Mammary epithelial cell (primary cell): Measurements from ENCODE around the gene THRB.

Experiments used
- EZH2 ChIP-seq: IDR thresholded peaks from 2 replicates; pipeline ENCODE4 v1.6.1; 2012; ENCODE audit warnings: low read length, inconsistent platforms, borderline replicate concordance
- TF ChIP-seq, protein P1 (sequence below), 2 donors: IDR thresholded peaks in 1 of 2; conservative IDR thresholded peaks in 1 of 2; 2 replicates each; pipeline ENCODE4 v1.5.1; 2011 to 2012; ENCODE audit warnings: inconsistent platforms in 2 of 2, low read length in 2 of 2, mild to moderate bottlenecking in 2 of 2, control low read depth in 1 of 2, low read depth in 1 of 2; ENCODE audit not compliant: insufficient read depth in 1 of 2; ENCODE audit errors: extremely low read depth in 1 of 2

DNA sequence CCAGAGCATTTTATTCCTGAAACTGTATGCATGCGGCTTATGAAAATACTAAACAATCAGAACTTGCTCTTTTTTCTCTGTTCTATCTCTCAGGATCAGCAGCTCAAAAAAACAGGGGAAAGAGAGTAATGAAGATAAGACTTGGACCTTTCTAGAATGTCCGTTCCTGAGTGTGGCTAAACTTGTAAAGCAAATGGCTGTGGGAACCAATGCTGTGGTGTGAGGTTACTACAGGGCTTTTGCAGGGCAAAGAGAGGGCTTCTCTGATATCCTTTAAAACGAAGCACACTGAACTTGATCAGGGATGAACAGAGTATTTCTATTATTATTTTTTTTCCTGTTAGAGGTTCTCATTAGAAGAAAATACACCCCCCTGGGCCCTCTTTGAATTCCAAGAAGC is 223.4 kb downstream of the THRB start:
- TF ChIP-seq, protein P1, sequence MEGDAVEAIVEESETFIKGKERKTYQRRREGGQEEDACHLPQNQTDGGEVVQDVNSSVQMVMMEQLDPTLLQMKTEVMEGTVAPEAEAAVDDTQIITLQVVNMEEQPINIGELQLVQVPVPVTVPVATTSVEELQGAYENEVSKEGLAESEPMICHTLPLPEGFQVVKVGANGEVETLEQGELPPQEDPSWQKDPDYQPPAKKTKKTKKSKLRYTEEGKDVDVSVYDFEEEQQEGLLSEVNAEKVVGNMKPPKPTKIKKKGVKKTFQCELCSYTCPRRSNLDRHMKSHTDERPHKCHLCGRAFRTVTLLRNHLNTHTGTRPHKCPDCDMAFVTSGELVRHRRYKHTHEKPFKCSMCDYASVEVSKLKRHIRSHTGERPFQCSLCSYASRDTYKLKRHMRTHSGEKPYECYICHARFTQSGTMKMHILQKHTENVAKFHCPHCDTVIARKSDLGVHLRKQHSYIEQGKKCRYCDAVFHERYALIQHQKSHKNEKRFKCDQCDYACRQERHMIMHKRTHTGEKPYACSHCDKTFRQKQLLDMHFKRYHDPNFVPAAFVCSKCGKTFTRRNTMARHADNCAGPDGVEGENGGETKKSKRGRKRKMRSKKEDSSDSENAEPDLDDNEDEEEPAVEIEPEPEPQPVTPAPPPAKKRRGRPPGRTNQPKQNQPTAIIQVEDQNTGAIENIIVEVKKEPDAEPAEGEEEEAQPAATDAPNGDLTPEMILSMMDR (conservative IDR thresholded peaks at IDR 0.05 in 1 of 2, IDR thresholded peaks at IDR 0.05 in 1 of 2; ENCODE audit: extremely low read depth in 1 of 2, insufficient read depth in 1 of 2, low read depth in 1 of 2, low read length in 2 of 2) = no peak
- TF ChIP-seq EZH2 = no peak
